GM12891 (cell line): ENCODE results near the gene TTLL6. TPM values are rescaled to one million over a fixed set of nuclear protein-coding genes. Genes with fewer than 3 reads are reported as not detected.

Source experiments
- DNase-seq: peaks from one replicate; pipeline ENCODE4 v3.0.0; 2011; ENCODE audit warnings: low spot score; ENCODE audit not compliant: insufficient read length
- FAIRE-seq: peaks from 2 replicates; lab custom pipeline; 2011; peaks lifted over from hg19 to GRCh38; lab: Jason Lieb, UNC
- PAX5 ChIP-seq: IDR thresholded peaks from 2 replicates; pipeline ENCODE4 v1.6.1; 2011; ENCODE audit warnings: low read length, moderate library complexity, mild to moderate bottlenecking; ENCODE audit not compliant: insufficient read depth, severe bottlenecking
- POLR2A ChIP-seq: IDR thresholded peaks from 2 replicates; pipeline ENCODE4 v1.6.1; 2011; ENCODE audit warnings: low read depth, low read length, control low read depth
- POLR2AphosphoS5 ChIP-seq: IDR thresholded peaks from 2 replicates; pipeline ENCODE4 v1.6.1; 2011; ENCODE audit warnings: low read depth, low read length, control low read depth
- POU2F2 ChIP-seq: IDR thresholded peaks from 2 replicates; pipeline ENCODE4 v1.6.1; 2011; ENCODE audit warnings: low read depth, mild to moderate bottlenecking, control low read depth, low read length, moderate library complexity
- SPI1 ChIP-seq: IDR thresholded peaks from 2 replicates; pipeline ENCODE4 v1.6.1; 2011; ENCODE audit warnings: low read depth, low read length, control low read depth
- TAF1 ChIP-seq: IDR thresholded peaks from 2 replicates; pipeline ENCODE4 v1.6.1; 2011; ENCODE audit warnings: low read depth, low read length, control low read depth
- polyA plus RNA-seq: library from polyadenylated mRNA; unstranded; fragments of >200 nt; gene quantifications from one replicate; pipeline ENCODE4 v1.2.1, GENCODE V29; 2012; ENCODE audit warnings: low read depth, missing spikeins, inconsistent platforms; ENCODE audit not compliant: missing spikeins

The TTLL6 gene
- polyA plus RNA-seq, result 0.05 TPM

DNA sequence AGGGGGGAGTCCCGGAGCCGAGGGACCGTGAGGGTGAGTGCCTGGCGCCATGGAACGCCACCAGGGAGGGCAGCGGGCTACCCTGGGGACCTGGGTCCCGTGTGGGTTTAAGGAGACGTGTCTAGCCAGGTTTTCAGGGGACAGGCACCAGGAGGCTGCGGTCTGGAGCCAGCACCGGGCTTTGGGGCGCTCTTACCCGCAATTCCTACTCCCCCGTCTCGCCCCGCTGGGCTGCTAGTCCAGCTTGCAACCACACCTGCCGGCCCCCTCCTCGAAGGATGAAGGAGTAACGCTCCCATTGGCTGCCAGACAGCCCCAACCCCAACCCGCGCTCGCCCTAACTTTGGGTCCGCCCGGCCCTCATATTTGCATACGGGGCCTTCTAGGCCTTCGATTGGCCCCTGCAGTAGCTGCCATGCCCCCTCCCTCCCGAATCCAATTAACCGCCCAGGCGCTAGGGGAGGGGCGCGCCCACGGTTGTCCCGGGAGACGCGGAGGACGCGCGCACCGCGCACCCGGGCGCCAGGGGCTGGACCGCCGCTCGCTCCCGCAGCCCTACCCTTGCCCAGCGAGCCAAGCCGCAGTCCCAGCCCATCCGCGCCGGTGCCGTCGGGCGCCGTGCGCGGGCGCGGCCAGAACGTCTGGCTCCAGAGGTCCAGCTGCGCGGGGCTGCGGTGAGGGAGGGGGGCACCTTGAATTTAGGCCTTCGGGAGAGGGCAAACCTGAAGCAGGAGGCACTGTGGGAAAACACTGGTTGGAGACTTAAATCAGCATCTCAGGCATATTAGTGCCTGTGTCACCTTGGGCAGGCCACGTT, at the start of gene TTLL6:
Gene TTLL6 (minus strand): TSS at position 456 of the 817 bp plus-strand sequence. CDS start 157 bp downstream, at position 299.
- TF ChIP-seq POU2F2 (peak; percentile 87), POLR2AphosphoS5 (no peak), POLR2A (no peak)
- FAIRE-seq (peak; percentile 74), DNase-seq (peak; percentile 82)

DNA sequence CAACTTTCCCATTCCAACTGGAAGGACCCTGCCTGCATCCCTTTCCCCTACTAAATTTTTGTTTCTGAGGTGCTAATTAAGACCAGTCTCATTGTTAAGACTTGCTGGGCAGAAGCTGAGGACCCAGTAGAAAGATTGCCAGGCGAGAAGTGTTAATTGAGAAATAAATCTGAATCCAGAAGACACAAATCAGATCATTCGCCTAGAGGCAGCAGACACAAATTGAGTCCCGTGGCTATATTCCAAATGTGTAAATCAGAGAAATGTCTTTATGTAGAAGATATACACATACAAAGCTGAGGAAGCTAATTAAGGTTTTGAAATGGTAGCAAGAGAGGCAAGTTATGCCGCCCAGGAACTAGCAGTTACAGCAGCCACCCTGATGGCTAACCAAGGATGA, 43.4 kb upstream of the TTLL6 start:
- TF ChIP-seq TAF1 (no peak), POU2F2 (no peak), POLR2A (no peak), POLR2AphosphoS5 (no peak), PAX5 (no peak), SPI1 (no peak)
- FAIRE-seq (no peak), DNase-seq (no peak)

DNA sequence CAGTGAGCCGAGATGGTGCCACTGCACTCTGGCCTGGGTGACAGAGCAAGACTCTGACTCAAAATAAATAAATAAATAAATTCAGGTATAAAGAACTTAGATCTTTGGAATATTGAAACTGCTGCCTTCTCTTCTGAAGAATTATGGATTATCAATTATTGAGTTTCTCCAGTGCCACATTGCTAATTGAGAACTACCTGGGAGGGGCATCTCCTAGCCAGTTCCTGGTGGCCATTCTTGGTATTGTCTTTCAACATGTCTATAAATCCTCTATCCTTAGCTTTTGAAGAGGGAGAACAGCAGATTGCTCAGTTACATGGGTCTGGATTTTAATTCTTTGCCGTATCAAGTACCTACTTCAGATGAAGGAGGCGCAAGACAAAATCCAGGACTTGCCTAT, 43.0 kb upstream of the TTLL6 start:
- TF ChIP-seq POU2F2, result no peak
- no peak for TF ChIP-seq POLR2AphosphoS5
- no peak for TF ChIP-seq PAX5
- TF ChIP-seq SPI1, result no peak
- TF ChIP-seq POLR2A, result no peak
- TF ChIP-seq TAF1, result no peak
- FAIRE-seq (no peak), DNase-seq (no peak)

DNA sequence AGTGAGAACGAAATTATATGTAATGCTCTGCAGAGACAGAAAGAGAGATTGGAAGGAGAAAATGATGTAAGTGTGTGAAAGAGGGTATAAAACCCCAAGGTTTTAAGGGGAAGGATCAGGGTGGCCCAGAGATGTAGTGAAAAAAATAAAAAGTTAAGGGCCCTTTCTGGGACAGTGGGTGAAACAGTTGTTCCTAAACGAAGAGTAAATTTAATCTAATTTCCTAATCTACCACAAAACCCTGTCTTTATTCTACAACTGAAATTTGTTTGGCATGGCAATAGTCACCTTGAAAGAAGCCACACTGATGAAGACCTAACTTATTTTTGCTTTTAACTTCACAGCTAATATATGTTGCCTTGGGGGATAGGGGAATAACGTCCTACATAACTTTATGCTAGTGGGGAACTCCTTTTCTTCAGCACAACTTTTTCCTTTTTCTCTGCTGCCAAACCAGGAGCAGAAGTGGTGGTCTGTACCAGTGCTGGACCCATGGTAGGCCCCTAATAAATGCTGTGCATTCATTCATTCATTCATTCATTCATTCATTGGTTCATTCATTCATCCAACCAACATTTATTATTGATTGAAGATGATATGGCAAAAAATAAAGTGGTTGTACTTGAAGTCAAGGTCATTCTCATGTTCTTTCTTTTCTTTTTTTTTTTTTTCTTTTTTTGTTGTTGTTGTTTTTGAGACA, 39.2 kb upstream of the TTLL6 start:
- no peak for FAIRE-seq
- DNase-seq, result no peak
- TF ChIP-seq PAX5 (no peak), SPI1 (no peak)

DNA sequence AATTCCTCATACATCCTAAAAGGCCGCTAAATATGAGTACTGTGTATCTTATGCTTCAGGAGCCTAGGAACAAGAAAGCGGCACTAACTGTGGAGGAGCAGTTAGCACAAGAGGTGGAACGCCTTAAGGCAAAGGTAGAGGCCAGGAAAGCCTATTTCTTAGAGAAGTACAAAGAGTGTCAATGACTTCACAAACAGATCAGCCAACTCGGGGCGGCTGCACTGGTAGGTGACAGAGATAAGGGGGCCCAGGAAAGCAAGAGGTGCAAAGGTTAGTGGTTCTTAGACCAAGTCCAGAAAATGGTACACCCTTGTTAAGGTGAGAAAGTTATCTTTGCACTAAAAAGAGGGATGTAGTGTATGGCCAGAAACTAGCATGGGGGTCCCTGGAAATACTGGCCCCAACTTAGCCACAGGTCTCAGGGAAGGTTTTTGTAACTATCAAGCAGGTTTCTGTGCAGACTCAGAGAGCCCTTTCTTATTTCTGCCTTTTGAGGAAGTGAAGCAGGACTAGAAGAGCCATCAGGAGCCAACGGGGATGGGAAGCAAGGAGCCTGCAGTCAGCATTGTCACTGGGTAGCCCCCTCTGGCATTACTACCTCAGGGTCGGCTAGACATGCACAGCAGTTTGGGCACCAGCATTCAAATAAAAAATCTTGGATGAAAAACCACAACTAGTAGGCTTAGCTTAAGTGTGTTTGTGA, 37.9 kb upstream of the TTLL6 start:
- TF ChIP-seq POU2F2 (no peak), SPI1 (peak; percentile 41)
- DNase-seq (no peak), FAIRE-seq (no peak)

DNA sequence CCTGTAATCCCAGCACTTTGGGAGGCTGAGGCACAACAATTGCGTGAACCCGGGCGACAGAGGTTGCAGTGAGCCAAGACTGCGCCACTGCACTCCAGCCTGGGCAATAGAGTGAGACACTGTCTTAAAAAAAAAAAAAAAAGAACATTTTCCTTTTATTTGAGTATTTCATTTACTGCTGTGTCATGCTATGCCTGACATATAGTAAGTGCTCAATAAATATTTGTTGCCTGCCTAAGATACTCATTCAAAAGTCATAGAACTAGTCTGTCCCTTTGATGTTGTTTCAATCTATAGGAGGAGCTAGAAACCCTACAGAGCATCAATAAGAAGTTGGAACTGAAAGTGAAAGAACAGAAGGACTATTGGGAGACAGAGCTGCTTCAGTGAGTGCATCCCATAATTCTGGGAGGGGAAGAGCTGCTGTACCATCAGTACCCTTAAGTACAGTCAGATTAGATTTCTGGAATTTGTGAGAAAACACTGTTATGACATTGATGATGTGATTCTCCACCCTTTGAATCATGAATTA, 33.8 kb upstream of the TTLL6 start:
- DNase-seq (no peak), FAIRE-seq (no peak)
- TF ChIP-seq TAF1 (no peak), POLR2AphosphoS5 (no peak), SPI1 (no peak), POU2F2 (no peak), POLR2A (no peak), PAX5 (no peak)

DNA sequence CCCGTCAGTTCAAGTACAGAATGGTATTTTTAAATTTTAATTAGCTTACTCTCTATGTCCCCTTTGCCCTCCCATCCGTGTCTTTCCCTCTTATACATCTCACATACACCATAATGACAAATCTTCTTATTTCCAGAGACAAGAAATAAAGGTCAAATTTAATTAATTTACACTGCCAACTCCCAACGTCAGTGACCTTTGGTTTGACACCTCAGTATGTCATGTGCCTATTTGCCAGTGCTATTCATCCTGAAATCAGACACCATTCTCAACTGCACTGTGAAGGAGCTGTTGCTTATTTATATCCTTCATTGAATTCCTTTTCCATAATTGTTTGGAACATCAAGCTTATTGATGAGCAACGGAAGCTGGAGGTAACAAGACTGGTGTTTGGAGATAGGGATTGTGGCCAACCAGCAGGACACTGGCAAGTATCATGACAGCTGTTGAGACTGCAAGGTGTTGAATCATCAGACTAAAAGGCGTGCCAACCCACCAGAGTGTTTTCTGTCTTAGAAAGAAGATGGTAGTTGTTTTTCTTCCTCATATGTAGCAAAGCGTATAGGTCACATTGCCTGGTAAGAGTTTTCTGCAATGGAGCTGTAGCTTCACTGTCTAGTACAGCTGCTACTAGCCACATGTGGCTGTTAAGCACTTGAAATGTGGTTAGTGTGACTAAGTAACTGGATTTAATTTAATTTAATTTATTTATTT, 26.3 kb upstream of the TTLL6 start:
- TF ChIP-seq SPI1, result no peak
- TF ChIP-seq POU2F2, result no peak
- no peak for TF ChIP-seq POLR2A
- no peak for TF ChIP-seq PAX5
- TF ChIP-seq POLR2AphosphoS5, result no peak
- no peak for TF ChIP-seq TAF1
- DNase-seq, result no peak

DNA sequence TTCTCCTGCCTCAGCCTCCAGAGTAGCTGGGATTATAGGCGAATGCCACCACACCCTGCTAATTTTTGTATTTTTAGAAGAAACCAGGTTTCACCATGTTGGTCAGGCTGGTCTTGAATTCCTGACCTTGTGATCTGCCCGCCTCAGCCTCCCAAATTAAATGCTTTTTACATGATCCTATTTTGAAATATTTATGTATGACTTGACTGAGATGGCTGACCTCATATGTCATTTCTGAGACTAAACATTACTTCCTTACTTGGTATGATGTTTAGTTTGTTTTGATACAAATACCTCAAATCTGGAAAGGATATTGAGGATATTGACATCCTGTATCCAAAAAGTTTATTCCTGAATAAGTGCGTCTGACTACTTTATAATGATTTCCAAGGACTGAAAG, 25.7 kb upstream of the TTLL6 start:
- FAIRE-seq (no peak), DNase-seq (no peak)
- TF ChIP-seq POLR2AphosphoS5, result no peak
- no peak for TF ChIP-seq POLR2A
- no peak for TF ChIP-seq SPI1
- TF ChIP-seq PAX5, result no peak
- TF ChIP-seq TAF1, result no peak
- TF ChIP-seq POU2F2, result no peak

More for the DNA sequence above, 26.3 kb upstream of the TTLL6 start:
- FAIRE-seq, result no peak

DNA sequence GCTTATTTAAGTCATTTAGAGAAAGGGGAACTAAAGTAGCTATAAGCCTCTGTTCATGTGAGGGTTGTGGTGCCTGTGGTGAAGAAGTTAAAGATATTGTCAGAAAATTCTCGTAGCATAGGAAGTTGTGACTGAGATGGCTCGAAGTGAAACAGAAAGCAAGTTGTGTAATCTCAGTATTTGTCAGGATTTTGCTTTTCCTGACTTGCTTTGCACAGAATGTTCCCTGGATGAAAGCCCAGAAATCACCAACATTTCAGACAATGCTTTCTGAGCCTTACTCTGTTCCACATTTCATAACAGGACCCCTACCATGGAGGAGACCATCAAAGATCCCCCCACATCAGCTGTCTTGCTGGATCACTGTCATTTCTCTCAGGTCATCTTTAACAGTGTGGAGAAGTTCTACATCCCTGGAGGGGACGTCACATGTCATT, 24.4 kb upstream of the TTLL6 start:
- DNase-seq, result peak; percentile 30
- peak; percentile 89 for FAIRE-seq
- TF ChIP-seq POLR2A (no peak), TAF1 (no peak), PAX5 (no peak), SPI1 (0 out of 2 replicates have a peak, but pooled peaks have one; percentile 25), POLR2AphosphoS5 (no peak), POU2F2 (no peak)
